A549 treated with CpdA at 1 μM for 4 hours (cell line): ENCODE results near the gene OR2T1. TPM values are rescaled to one million over a fixed set of nuclear protein-coding genes. Genes with fewer than 3 reads are reported as not detected.

ENCODE experiments used
- total RNA-seq: library from RNA; stranded (reverse); fragments of 200-300 nt; extraction: Qiagen RNA extraction; gene quantifications from 5 replicates; pipeline ENCODE4 v1.2.3, GENCODE V29; 2022; ENCODE audit warnings: low read depth

The OR2T1 gene, protein sequence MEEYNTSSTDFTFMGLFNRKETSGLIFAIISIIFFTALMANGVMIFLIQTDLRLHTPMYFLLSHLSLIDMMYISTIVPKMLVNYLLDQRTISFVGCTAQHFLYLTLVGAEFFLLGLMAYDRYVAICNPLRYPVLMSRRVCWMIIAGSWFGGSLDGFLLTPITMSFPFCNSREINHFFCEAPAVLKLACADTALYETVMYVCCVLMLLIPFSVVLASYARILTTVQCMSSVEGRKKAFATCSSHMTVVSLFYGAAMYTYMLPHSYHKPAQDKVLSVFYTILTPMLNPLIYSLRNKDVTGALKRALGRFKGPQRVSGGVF
- total RNA-seq, result not detected in 5 replicates

DNA sequence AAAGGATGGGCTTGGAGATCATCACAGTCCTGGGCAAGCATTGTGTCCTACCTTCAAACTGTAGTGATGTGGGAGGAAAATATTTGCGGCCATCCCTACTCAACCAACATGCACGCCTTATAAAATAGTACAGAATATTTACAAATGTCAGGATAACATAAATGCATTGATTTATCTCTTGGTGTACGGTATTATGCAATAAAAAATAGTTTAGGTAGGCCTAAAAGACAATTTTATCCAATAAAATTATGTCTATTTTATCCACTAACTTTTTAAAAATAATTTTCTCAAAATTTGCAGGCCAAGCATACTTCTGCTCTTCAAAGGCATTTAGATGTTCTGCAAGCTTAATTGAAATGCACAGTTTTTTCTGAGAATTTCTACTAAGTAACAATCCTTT, at the start of gene OR2T1:
Gene OR2T1, plus strand, starts transcription at position 301 of the 400 bp plus-strand sequence. CDS start 3,100 bp downstream, outside the sequence.

DNA sequence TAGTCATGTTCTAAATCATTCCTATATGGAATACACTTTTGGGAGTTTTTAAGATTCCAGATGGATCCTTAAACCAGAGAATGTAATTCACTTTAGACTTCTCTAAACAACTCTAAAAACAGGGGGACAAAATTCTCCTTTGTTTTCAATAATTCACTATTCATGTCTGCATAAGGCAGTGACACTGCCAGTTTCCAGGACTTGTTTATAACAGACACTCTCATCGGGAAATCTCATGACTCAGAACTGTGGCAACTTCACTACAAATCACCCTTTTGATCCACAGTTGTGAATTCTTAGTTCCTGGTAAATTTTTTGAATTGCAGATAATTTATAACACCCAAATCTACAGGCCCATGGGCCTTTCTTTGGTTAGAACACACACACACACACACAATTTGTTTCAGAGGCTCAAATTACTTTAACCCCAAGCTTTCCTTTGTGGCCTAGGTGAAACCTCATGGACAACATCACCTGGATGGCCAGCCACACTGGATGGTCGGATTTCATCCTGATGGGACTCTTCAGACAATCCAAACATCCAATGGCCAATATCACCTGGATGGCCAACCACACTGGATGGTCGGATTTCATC, 41.6 kb upstream of the OR2T1 start, which contains the start of gene OR2T4:
Gene OR2T4, plus strand, starts transcription at position 545 of the 595 bp plus-strand sequence. Its CDS starts 0 bp downstream, at position 545.

DNA sequence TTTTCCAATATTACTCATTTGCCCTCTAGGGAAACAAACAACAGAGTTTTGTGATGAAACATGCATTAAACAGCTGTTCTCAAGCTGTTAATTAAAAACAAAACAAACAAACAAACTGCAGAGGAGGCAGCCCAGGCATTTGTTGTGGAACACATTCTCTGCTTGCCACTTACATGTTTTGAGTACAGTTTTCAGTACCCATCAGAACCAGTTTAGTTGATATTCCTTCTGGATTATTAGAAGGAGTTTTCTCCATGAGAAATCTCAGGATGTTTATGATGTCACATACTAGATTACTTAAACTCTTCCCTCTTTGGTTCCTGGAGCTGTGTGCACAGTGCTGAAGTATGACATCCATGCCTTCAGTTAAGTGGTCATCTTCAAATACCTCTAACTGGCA, 27.4 kb upstream of the OR2T1 start, which contains the start of gene OR2T6:
Gene OR2T6, plus strand, starts transcription at position 301 of the 400 bp plus-strand sequence. CDS start 11,863 bp downstream, outside the sequence.

DNA sequence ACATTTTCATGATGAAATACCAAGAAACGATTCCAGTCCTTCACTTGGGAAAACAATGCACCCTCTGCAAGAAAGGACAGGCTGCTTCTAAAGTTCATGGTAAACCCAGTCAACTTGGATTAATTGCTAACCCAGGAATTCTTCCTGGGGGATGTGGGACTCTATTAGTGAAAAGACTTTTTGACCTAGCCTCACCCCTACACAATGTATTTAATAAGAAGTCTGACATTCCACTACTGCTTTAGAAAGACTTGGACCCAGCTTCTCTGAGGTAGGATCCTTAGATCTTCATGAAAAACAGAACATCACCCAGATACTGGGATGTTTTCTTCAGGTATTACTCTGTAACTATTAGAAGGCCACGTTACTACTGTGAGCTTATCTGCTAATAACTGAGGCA, 42.6 kb downstream of the OR2T1 start, which contains the start of gene OR2T2:
Gene OR2T2, plus strand, starts transcription at position 239 of the 400 bp plus-strand sequence. CDS start 7,161 bp downstream, outside the sequence.

Other genes with a start within 250 kb of the OR2T1 start
- gene OR2M2, start 228.2 kb upstream of the OR2T1 start, total RNA-seq, result not detected in 5 replicates
- gene OR2M3, start 205.8 kb upstream of the OR2T1 start, total RNA-seq, result not detected in 5 replicates
- not detected in 5 replicates for gene OR2M4, start 171.6 kb upstream of the OR2T1 start, total RNA-seq
- gene OR2T33, start 125.1 kb upstream of the OR2T1 start, total RNA-seq, result not detected in 5 replicates
- not detected in 5 replicates for gene OR2T12, start 99.6 kb upstream of the OR2T1 start, total RNA-seq
- gene OR2M7, start 78.5 kb upstream of the OR2T1 start, total RNA-seq, result not detected in 5 replicates
- not detected in 5 replicates for gene OR14C36, start 54.3 kb upstream of the OR2T1 start, total RNA-seq
- gene OR2T4, start 41.4 kb upstream of the OR2T1 start, total RNA-seq, result not detected in 5 replicates
- gene OR2T6, start 27.3 kb upstream of the OR2T1 start, total RNA-seq, result not detected in 5 replicates
- not detected in 5 replicates for gene OR2T2, start 42.6 kb downstream of the OR2T1 start, total RNA-seq
- gene OR2T3, start 70.3 kb downstream of the OR2T1 start, total RNA-seq, result not detected in 5 replicates
- not detected in 5 replicates for gene OR2T5, start 85.5 kb downstream of the OR2T1 start, total RNA-seq
- gene OR2G6, start 105.0 kb downstream of the OR2T1 start, total RNA-seq, result not detected in 5 replicates
- not detected in 5 replicates for gene OR2T29, start 159.7 kb downstream of the OR2T1 start, total RNA-seq
- not detected in 5 replicates for gene OR2T34, start 171.7 kb downstream of the OR2T1 start, total RNA-seq
- gene OR2T10, start 194.7 kb downstream of the OR2T1 start, total RNA-seq, result not detected in 5 replicates
- not detected in 5 replicates for gene OR2T11, start 232.0 kb downstream of the OR2T1 start, total RNA-seq
- gene OR2T35, start 242.2 kb downstream of the OR2T1 start, total RNA-seq, result not detected in 5 replicates